ENCODE results near the gene ABL1.

The ABL1 gene

GRCh38 chr9:130820135-130820738, 14.8 kb upstream of the ABL1 start:
- H3K27ac ChIP-seq: no peak overlapping the region
- TF ChIP-seq, protein P1, sequence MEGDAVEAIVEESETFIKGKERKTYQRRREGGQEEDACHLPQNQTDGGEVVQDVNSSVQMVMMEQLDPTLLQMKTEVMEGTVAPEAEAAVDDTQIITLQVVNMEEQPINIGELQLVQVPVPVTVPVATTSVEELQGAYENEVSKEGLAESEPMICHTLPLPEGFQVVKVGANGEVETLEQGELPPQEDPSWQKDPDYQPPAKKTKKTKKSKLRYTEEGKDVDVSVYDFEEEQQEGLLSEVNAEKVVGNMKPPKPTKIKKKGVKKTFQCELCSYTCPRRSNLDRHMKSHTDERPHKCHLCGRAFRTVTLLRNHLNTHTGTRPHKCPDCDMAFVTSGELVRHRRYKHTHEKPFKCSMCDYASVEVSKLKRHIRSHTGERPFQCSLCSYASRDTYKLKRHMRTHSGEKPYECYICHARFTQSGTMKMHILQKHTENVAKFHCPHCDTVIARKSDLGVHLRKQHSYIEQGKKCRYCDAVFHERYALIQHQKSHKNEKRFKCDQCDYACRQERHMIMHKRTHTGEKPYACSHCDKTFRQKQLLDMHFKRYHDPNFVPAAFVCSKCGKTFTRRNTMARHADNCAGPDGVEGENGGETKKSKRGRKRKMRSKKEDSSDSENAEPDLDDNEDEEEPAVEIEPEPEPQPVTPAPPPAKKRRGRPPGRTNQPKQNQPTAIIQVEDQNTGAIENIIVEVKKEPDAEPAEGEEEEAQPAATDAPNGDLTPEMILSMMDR (conservative IDR thresholded peaks at IDR 0.05): no peak
- no peak for TF ChIP-seq ZFX (IDR thresholded peaks at IDR 0.05)

GRCh38 chr9:130823435-130823834, 11.6 kb upstream of the ABL1 start:
- no peak overlapping the region for H3K27ac ChIP-seq
- TF ChIP-seq, protein P1 (conservative IDR thresholded peaks at IDR 0.05): no peak
- TF ChIP-seq ZFX (IDR thresholded peaks at IDR 0.05): no peak

- no peak for TF ChIP-seq ZFX (IDR thresholded peaks at IDR 0.05)
- TF ChIP-seq, protein P1 (conservative IDR thresholded peaks at IDR 0.05): no peak
- H3K27ac ChIP-seq: no peak overlapping the region
These were observed 11.0 kb upstream of the ABL1 start for GRCh38 chr9:130824079-130824478.

- no peak for TF ChIP-seq ZFX (IDR thresholded peaks at IDR 0.05)
- TF ChIP-seq, protein P1 (conservative IDR thresholded peaks at IDR 0.05): no peak
- H3K27ac ChIP-seq: no peak overlapping the region
These were observed 10.3 kb upstream of the ABL1 start for GRCh38 chr9:130824643-130825350.

DNA sequence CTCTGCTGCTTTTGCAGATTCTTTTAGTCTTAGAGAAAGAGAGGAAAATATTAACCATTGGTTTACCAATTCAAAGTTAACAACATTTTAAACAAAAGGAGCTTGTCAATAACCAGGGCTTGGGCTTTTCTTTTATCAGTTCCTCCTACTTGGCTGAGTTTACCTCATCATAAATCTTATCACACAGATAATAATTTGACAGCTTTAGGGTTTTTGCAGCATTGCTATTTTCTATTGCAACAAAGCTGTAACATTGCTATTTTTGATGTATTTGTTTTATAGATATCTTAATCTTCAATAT, 9.8 kb upstream of the ABL1 start:
- no peak overlapping the region for H3K27ac ChIP-seq
- TF ChIP-seq ZFX (IDR thresholded peaks at IDR 0.05): no peak
- TF ChIP-seq, protein P1 (conservative IDR thresholded peaks at IDR 0.05): no peak

GRCh38 chr9:130825809-130826208, 9.2 kb upstream of the ABL1 start:
- no peak for TF ChIP-seq ZFX (IDR thresholded peaks at IDR 0.05)
- TF ChIP-seq, protein P1 (conservative IDR thresholded peaks at IDR 0.05): no peak
- no peak overlapping the region for H3K27ac ChIP-seq

- TF ChIP-seq ZFX (IDR thresholded peaks at IDR 0.05): no peak
- TF ChIP-seq, protein P1 (conservative IDR thresholded peaks at IDR 0.05): no peak
- no peak overlapping the region for H3K27ac ChIP-seq
These were observed 5.3 kb upstream of the ABL1 start for GRCh38 chr9:130829762-130830161.

Data from C4-2B (cell line).